ENCODE results near the gene TARS2. TPM values are rescaled to one million over a fixed set of nuclear protein-coding genes. Genes with fewer than 3 reads are reported as not detected.

Gene TARS2
- 40.4 and 42.1 TPM in 2 replicates for total RNA-seq (2014; rRNA removed; shearing (Covaris generic))
- 27.9 and 38.6 TPM in 2 replicates for polyA plus RNA-seq (2014; cell fraction: nucleus; rRNA removed)

DNA sequence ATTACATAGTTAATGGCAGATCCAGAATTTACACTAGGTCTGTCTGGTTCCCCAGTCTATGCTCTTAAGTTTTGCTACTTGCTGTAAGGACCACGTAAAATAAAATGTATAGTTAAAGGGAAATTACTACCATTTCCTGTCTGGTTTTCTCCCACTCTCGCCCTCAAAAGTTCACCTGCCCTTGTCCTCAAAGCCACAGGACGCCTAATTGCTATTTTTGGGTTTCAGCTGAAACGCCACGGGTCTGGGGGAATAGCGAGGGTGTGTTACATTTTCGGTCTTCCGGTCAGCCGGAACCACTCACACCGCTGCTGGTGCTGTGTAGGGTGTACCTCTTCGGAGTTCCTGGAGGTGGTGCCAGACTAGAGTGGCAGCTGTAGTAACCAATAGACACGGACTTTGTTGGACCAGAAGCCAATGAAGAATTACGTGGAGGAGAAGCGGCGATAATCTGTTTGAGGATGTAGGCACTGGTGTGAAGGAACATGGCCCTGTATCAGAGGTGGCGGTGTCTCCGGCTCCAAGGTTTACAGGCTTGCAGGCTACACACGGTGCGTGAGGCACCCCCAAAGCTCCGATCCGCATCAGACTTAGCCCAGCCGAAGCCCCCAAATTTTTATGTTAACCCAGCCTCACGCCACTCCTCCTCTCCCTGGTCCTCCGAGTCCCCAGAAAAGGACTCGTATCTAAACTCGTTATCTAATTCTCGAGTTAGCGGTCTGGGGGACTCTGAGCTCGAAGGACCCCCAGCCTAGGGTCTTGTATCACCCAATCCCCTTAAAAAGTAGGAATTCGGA is at the start of gene TARS2:
Gene TARS2, plus strand, starts transcription at position 454 of the 797 bp plus-strand sequence. Its CDS starts 32 bp downstream, at position 486.
- peak; percentile 100 for DNase-seq (ENCODE audit: extremely low read depth, low read depth)

DNA sequence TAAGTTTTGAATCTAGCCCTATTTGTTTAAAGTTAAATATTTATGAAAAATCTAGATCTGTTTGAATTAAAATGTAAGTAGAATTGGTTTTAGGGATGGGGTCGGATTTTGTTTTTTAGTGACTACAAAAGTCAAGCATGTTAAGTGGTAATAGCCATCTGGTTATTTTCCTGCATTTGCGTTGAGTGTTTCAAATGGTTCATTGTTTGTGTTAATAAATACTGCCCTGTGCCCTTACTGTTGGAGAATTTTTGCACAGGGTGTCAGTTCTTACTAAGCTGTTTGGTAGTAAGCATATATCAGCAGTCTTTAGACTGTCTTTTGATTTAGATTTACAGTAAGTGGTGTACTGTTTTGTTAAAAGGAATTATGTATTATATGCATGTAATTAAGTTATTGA is 46.1 kb upstream of the TARS2 start:
- DNase-seq (ENCODE audit: extremely low read depth, low read depth), result no peak

- DNase-seq (ENCODE audit: extremely low read depth, low read depth), result no peak
Observed at GRCh38 chr1:150444232-150444631, 43.0 kb upstream of the TARS2 start.

GRCh38 chr1:150456146-150456647 is 31.0 kb upstream of the TARS2 start:
- DNase-seq (ENCODE audit: extremely low read depth, low read depth), result no peak

- peak; percentile 59 for DNase-seq (ENCODE audit: extremely low read depth, low read depth)
Observed at GRCh38 chr1:150464422-150464826, 22.8 kb upstream of the TARS2 start.

- no peak for DNase-seq (ENCODE audit: extremely low read depth, low read depth)
Observed at GRCh38 chr1:150466964-150467363, 20.3 kb upstream of the TARS2 start.

GRCh38 chr1:150469291-150469690 is 17.9 kb upstream of the TARS2 start:
- DNase-seq (ENCODE audit: extremely low read depth, low read depth), result no peak

DNA sequence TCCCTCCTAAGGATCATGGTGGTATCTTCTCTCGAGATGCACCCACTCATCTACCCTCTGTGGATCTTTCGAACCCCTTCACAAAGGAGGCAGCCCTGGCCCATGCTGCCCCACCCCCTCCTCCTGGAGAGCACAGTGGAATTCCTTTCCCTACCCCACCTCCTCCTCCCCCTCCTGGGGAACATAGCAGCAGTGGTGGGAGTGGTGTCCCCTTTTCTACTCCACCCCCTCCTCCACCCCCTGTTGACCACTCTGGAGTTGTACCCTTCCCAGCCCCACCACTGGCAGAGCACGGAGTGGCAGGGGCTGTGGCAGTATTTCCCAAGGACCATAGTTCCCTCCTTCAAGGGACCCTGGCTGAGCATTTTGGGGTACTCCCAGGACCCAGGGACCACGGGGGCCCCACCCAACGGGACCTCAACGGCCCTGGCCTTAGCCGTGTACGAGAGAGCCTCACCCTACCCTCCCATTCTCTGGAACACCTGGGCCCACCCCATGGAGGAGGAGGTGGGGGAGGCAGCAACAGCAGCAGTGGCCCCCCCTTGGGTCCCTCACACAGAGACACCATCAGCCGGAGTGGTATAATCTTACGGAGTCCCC is 14.5 kb upstream of the TARS2 start:
- no peak for DNase-seq (ENCODE audit: extremely low read depth, low read depth)

DNA sequence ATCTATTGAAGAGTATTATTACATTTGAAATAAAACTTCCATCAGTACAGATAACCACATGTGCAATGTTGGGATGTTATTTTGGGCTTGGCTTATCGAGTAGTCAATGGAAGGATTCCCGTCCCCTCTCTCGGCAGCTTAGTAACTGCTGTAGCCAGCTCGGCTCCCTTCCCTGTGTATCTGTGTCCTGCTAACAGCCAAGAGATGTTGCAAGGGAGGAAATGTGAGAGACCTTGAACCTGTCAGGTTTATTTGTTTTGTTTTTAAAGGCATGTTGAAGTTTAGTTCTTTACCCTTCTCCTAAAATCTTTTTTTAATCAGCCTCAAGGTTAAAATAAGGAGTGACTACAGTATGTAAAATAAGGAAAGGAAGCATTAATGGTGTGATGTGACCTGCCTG is 13.6 kb upstream of the TARS2 start:
- DNase-seq (ENCODE audit: extremely low read depth, low read depth), result no peak

DNA sequence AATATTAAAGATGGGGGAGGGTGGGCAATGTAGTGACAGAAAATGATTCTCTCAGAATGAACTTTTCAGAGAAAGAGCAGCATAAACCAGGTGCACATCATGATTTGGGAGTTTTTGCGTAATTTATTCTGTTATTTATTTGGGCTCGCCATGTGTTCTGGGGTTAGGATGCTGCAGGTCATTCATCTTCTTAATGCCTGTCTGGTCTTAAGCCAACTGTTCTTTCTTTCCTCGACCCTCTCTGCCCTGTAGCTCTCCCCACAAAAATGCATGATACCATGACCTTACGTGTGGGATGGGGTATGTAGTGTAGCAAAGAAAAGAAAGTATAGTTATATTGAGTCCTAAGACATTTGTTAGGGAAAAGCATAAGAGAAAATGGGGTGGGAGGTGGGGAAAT is 12.3 kb upstream of the TARS2 start:
- no peak for DNase-seq (ENCODE audit: extremely low read depth, low read depth)

DNA sequence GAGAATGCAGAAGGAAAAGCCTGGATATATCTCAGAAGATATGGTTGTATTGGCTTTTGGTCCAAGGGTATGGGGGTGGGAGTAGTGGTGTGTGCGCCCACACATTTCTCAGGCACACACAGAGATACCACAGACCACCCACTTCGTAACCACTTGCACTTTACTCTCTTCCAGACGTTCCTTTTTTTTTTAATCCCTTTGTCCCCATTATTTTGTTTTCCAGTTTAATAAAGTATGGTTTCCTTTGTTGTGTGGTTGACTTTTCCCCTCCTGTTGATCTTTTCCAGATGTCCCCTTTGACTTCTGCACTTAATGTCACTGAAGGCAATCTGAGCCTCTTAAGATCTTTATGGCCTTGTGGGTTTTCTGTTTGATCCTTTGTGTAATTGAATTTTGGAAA is 10.5 kb upstream of the TARS2 start:
- DNase-seq (ENCODE audit: extremely low read depth, low read depth), result no peak

GRCh38 chr1:150477320-150477719 is 9.9 kb upstream of the TARS2 start:
- no peak for DNase-seq (ENCODE audit: extremely low read depth, low read depth)

DNA sequence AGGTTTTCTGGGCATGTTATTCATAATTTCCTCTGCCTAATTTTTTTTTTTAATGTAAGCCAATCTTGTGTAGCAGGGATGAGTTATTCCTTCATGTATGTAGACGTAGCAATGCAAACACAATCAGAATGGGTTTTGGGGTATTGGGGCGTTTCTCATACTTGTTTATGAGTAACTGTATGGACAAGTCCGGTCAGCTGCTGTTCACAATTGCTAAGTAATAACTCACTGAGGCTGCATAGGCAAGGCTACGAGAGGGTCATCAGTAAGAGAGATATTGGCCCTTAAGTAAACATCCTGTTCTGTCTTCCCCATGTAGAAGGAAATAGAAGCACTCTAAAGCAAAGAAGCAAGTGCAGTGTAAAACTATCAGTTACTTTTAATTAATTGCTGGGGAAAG is 9.5 kb upstream of the TARS2 start:
- DNase-seq (ENCODE audit: extremely low read depth, low read depth), result no peak

DNA sequence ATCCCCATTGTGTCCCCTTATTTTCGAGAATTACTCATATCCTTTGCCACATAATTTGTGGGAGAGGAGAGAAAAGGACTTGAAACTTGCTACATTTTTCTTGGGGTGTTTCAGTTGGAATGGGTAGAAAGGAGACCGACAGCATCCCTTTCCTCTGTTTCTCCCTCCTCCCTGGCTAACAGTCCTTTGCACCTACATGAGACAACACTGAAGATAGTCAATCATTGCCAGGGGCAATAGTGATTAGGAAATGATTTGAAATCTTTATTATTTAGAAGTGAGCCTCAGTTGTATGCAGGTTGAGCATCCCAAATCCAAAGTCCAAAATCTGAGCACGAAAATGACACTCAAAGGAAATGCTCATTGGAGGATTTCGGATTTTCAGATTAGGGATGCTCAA is 7.8 kb upstream of the TARS2 start:
- DNase-seq (ENCODE audit: extremely low read depth, low read depth), result no peak

GRCh38 chr1:150479927-150480352 is 7.3 kb upstream of the TARS2 start:
- no peak for DNase-seq (ENCODE audit: extremely low read depth, low read depth)

GRCh38 chr1:150484431-150484830 is 2.8 kb upstream of the TARS2 start:
- DNase-seq (ENCODE audit: extremely low read depth, low read depth), result no peak

GRCh38 chr1:150484861-150485260 is 2.4 kb upstream of the TARS2 start:
- DNase-seq (ENCODE audit: extremely low read depth, low read depth), result peak; percentile 33

- no peak for DNase-seq (ENCODE audit: extremely low read depth, low read depth)
Observed at GRCh38 chr1:150487763-150488115, 520 bp downstream of the TARS2 start.

DNA sequence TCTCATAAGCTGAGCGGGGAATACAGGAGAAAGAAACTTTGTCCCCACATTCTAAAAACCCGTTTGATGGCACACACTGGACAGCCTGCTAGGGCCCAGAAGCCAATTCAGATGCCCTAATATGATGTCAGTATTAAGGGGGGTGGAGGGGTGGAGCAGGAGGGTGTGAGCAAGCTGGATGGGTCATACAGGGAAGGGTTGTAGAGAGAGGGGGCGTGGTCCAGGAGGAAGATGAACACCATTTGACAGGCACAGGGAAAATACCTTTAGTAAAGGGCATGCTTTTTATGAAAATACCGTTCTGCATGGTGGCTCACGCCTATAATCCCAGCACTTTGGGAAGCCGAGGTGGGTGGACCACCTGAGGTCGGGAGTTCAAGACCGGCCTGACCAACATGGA is 6.0 kb downstream of the TARS2 start:
- DNase-seq (ENCODE audit: extremely low read depth, low read depth), result no peak

DNA sequence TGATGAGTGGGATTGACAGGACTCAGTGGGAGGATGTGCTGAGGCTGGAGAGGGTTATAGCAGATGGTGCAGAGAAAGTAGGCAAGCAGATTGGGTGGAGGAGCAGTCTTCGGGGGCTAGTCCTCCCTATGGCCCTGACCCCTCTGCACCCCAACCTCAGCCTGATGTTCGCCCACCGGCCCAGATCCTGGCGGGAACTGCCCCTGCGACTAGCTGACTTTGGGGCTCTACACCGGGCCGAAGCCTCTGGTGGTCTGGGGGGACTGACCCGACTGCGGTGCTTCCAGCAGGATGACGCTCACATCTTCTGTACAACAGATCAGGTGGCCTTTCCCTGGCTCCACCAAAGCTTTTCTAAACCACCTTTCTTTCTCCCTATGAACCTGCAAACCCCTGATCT is 11.1 kb downstream of the TARS2 start:
- no peak for DNase-seq (ENCODE audit: extremely low read depth, low read depth)

DNA sequence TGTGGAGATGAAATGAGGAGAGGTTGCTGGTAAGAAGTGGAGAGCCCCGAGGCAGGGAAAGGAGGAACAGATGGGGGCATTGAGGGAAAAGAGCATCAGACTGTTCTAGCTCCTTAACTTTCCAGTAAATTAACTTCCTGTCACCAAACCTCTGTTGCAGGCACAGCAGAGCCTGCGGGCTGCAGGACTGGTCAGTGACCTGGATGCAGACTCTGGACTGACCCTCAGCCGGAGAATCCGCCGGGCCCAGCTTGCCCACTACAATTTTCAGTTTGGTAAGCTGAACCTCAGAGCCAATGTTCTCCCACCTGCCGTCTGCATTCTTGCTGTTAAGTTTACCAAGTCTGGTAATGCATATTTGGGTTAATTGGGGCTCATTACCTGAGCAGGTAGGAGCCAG is 18.2 kb downstream of the TARS2 start:
- no peak for DNase-seq (ENCODE audit: extremely low read depth, low read depth)

Measured in NCI-H460 (cell line).